NCI-H345 treated with DMSO at 0.1 percent for 48 hours (cell line): ENCODE data around the gene EXOC4.
"Not testable (repeated sequence)": the region's sequence is repeated elsewhere in the genome, so short reads cannot be mapped to it uniquely, and the experiment has no call there.

Experiments used
- DNase-seq: peaks from one replicate; lab custom pipeline; 2025; ENCODE audit not compliant: unreplicated experiment; lab: John Stamatoyannopoulos, UW

Gene EXOC4

GRCh38 chr7:134046594-134047128, 793.8 kb downstream of the EXOC4 start:
- no peak for DNase-seq

DNA sequence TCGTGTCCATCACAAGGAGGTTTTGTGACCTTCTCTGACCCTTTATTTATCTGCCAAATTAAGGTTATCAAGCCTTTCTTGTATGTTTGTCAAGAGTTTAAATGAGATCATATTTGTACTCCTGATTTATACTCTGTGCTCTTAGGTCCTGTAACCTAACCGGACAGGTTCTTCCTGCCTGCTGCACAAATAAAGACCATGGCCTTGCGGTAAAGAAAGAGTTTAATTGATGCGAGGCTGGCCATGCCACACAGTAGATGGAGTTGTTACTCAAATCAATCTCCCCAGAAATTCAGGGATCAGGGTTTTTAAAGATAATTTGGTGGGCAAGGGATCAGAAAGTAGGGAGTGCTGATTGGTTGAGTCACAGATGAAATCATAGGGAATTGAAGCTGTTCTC, 794.8 kb downstream of the EXOC4 start:
- no peak for DNase-seq

DNA sequence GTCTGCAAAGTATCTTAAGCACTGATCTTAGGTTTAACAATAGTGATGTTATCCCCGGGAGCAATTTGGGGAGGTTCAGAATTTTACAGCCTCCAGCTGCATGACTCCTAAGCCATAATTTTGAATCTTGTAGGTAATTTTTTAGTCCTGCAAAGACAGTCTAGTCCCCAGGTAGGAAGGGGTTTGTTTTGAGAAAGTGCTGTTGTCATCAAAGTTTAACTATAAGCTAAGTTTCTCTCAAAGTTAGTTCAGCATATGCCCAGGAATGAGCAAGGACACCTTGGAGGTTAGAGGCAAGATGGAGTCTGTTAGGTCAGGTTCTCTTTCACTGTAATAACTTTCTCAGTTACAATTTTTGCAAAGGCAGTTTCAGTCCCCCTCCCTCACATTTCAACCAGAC, 795.3 kb downstream of the EXOC4 start:
- no peak for DNase-seq

DNA sequence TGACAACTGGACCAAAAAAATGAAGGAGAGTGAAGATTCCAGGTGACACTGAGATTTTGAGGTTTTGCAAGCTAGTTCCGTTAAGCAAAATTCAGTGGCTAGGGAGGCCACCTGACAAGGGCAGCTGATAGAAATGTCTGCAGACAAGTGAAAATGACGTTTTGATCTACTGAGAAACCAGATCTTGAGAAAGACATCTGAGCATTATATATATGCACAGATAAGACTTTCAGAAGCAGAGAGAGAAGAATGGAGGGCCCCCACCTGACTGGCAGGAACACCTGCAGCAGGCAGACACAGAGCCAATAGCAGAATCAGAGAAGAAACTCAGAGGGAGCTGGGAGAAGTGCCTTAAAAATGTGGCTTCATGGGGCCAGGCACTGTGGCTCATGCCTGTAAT, 798.1 kb downstream of the EXOC4 start:
- DNase-seq, result no peak

DNA sequence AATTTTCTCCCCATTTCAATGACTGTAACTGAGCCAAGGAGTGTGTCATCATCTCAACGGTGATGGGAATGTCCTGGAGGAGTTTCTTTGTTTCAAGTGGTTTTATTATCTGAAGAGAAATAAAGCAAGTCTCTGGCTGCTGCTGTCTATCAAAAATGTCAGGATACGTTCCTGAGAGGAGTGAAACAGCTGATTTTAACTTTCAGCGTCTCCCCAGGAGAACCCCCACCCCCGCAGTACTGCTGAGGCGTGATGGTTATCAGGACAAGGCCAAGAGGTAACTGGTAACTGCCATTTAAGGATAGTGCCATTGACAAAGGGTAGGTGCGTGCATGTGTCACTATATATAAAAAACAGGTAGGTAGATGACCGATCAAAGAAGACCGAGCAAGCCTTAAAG, 803.9 kb downstream of the EXOC4 start:
- no peak for DNase-seq

GRCh38 chr7:134058521-134058920, 805.6 kb downstream of the EXOC4 start:
- no peak for DNase-seq

DNA sequence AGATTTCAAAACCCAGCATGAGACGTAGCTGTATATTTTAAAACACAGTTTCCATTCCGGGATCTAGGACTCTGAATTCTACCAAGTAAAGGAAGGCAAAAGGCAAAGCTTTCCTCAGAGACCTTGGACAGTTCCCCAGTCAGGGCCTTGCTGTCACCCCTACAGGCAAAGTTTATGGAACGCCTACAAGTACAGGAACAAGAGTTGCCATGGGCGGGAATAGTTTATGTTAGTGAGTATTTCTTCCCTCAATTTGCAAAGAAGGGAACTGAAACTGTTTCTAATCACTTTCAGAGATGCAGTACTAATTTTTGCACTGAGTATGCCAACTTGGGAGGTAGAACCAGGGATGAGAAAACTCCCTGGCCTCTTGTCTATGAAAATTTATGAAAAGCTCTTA, 806.1 kb downstream of the EXOC4 start:
- no peak for DNase-seq

DNA sequence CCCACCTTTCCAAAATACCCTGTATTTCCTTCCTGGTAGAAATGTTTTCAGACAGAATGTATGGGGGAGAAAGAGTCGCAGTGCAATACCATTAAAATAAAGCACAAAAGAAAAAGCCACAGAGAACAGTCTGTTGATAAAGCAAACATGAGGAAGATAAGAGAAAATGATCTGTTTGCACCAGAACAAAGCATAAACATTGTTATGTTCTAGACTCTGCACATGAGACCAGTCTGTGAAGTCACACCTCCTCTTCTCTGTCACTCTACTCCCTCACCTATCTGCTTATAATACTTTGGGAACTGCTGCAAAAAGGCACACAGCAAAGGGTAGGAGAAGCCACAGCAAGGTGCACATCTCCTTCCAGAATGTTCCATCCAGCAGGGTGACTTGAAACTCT, 807.0 kb downstream of the EXOC4 start:
- no peak for DNase-seq

- DNase-seq, result no peak
These were observed 808.0 kb downstream of the EXOC4 start for GRCh38 chr7:134060874-134061273.

- no peak for DNase-seq
These were observed 809.6 kb downstream of the EXOC4 start for GRCh38 chr7:134062460-134062859.

GRCh38 chr7:134065415-134065814, 812.5 kb downstream of the EXOC4 start:
- no peak for DNase-seq

DNA sequence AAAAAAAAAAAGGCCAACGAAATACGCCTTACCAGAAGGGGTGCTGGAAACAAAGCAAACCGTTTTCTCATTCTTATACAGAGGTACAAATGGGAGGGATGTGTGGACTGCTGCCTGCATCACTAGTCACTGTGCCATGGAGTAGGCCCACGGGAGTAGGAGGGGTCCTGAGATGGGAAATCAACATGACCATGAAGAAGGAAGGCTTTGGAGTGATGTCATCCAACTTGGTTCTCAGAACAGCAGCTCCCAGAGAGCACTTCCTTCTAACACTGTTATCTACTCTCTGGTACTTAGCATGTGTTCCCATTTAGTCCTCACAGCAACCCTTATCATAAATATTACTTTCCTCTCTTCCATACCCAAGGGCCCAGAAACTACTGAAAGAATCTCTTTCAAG, 814.3 kb downstream of the EXOC4 start:
- DNase-seq, result no peak

DNA sequence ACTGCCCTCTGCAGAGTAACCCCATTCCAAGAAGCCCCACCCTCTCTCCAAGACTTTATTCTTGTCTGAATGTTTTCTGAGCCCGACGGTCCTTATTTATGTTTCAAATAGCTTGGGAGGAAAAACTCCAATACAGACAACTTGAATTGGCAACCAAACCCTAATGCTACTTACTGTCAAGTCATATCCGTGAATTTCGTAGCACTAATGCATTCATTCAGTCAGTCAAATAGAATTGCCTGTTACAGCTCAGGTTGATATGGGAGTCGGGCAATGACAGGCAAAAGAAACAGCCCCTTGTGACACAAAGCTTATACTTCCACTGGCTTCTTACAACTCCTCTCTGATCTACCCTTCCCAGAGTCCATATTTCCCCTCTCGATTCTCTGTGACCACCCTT, 815.8 kb downstream of the EXOC4 start:
- DNase-seq, result no peak

DNA sequence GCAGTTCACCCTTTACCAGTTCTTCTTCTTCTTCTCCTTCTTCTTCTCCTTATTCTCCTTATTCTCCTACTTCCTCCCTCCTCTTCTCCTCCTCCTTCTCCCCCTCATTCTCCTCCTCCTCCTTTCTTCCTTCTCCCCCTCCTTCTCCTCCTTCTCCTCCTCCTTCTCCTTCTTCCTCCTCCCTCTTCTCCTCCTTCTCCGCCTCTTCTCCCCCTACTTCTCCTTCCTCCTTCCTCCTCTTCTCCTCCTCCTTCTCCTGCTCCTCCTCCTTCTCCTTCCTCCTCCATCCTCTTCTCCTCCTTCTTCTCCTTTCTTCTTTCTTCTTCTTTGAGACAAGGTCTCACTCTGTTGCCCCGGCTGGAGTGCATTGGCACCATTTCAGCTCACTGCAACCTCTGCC, 816.3 kb downstream of the EXOC4 start:
- DNase-seq, result no peak

GRCh38 chr7:134070673-134071072, 817.8 kb downstream of the EXOC4 start:
- no peak for DNase-seq

GRCh38 chr7:134071355-134072331, 818.8 kb downstream of the EXOC4 start:
- DNase-seq, result no peak

GRCh38 chr7:134073276-134073675, 820.4 kb downstream of the EXOC4 start:
- no peak for DNase-seq

DNA sequence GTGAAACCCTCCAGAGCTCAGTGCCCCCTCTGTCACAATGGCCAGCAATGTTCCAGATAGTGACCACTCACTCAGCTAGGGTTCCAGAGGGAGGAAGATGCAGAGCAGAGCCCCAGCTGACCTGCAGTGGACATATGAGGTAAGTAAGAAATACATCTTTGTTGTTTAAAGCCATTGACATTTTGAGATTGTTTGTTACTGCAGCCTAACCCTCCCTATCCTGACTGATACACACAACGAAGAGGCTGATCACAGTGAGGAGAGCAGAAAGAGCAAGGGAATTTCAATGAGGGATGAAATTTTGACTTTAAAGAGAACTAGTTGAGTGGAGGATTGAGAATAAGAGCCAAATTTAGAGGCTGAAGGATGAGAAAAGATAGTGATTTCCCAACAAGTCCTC, 822.9 kb downstream of the EXOC4 start:
- DNase-seq, result no peak

GRCh38 chr7:134077560-134077959, 824.7 kb downstream of the EXOC4 start:
- not testable (repeated sequence) for DNase-seq

- no peak for DNase-seq
These were observed 826.1 kb downstream of the EXOC4 start for GRCh38 chr7:134078991-134079390.

- no peak for DNase-seq
These were observed 828.8 kb downstream of the EXOC4 start for GRCh38 chr7:134081695-134082094.

GRCh38 chr7:134083766-134084487, 831.0 kb downstream of the EXOC4 start:
- no peak for DNase-seq
